ENCODE measurements around the gene CCDC28A. TPM values are rescaled to one million over a fixed set of nuclear protein-coding genes. Genes with fewer than 3 reads are reported as not detected.

CCDC28A gene
- total RNA-seq, 1 donor from 2014 or later = 11.1 TPM

DNA sequence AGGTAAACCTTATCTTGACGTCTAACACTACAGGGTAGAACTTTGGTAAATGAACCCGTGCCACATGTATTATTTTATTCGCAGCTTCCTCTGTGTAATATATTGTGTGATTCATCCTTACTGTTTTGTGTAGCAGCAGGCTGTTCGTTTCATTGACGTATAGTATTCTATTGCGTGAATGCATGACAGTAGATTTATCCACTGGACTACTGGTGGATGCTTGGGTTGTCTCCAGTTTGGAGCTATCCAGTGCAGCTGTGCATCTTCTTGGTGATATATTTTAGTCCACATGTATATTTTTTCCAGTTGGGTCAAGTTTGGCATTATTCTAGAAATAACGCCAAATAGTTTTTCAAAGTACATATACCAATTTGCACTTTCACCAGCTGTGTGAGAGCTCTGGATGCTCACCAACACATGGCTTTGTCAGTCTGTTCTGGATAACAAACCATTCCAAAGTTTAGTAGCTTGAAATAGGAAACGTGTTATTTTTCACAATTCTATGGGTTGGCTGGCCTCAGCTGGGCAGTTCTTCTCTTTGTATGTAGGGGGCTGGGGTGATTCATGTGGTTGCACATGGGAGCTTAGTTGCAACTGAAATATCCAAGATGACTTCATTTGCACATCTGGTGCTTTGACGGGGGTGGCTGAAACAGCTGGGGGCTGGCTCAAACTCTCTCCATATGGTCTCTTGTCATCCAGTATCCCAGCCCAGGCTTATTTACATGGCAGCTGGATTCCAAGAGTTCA lies 31.6 kb downstream of the CCDC28A start:
- H3K27me3 ChIP-seq (ENCODE audit: control insufficient read depth, insufficient read depth, low read length) = no peaks in the 10 kb centered on the region
- H3K36me3 ChIP-seq (ENCODE audit: control insufficient read depth, insufficient read depth, low read length) = no peaks in the 10 kb centered on the region
- TF ChIP-seq, protein P1, sequence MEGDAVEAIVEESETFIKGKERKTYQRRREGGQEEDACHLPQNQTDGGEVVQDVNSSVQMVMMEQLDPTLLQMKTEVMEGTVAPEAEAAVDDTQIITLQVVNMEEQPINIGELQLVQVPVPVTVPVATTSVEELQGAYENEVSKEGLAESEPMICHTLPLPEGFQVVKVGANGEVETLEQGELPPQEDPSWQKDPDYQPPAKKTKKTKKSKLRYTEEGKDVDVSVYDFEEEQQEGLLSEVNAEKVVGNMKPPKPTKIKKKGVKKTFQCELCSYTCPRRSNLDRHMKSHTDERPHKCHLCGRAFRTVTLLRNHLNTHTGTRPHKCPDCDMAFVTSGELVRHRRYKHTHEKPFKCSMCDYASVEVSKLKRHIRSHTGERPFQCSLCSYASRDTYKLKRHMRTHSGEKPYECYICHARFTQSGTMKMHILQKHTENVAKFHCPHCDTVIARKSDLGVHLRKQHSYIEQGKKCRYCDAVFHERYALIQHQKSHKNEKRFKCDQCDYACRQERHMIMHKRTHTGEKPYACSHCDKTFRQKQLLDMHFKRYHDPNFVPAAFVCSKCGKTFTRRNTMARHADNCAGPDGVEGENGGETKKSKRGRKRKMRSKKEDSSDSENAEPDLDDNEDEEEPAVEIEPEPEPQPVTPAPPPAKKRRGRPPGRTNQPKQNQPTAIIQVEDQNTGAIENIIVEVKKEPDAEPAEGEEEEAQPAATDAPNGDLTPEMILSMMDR (IDR thresholded peaks at IDR 0.05; ENCODE audit: insufficient read depth, low read length, severe bottlenecking) = no peak

GRCh38 chr6:138806889-138807288 lies 33.3 kb downstream of the CCDC28A start:
- no peaks in the 10 kb centered on the region for H3K27me3 ChIP-seq (ENCODE audit: control insufficient read depth, insufficient read depth, low read length)
- TF ChIP-seq, protein P1 (IDR thresholded peaks at IDR 0.05; ENCODE audit: insufficient read depth, low read length, severe bottlenecking) = no peak
- no peak for FAIRE-seq
- no peaks in the 10 kb centered on the region for H3K36me3 ChIP-seq (ENCODE audit: control insufficient read depth, insufficient read depth, low read length)
- H3K4me3 ChIP-seq (ENCODE audit: low read depth, low read length) = no peak overlapping the region
- no peak for DNase-seq (ENCODE audit: low read depth)

More for the DNA sequence above, 31.6 kb downstream of the CCDC28A start:
- no peak overlapping the region for H3K4me3 ChIP-seq (ENCODE audit: low read depth, low read length)
- FAIRE-seq = no peak
- DNase-seq (ENCODE audit: low read depth) = no peak

DNA sequence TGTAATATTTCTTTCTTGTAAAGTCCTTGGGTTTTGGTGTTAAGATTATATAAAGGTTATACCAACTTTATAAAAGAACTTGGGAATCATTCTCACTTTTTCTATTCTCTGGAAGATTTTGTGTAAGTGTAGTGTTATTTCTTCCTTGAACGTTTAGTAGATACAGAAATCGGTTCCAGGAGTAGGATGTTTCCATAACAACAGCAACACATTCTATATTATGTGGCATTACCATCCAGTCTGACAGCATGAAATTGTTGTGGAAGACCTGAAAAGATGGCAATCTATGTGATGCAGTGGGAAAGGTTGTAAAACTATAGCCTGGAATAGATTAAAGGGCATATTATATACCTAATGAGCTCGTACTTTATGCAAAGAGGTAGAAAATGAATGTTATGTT lies 36.1 kb downstream of the CCDC28A start:
- Histone ChIP-seq H3K4me3 (ENCODE audit: low read depth, low read length) (no peak overlapping the region), H3K36me3 (ENCODE audit: control insufficient read depth, insufficient read depth, low read length) (no peaks in the 10 kb centered on the region), H3K27me3 (ENCODE audit: control insufficient read depth, insufficient read depth, low read length) (no peaks in the 10 kb centered on the region)
- no peak for FAIRE-seq
- DNase-seq (ENCODE audit: low read depth) = no peak
- TF ChIP-seq, protein P1 (IDR thresholded peaks at IDR 0.05; ENCODE audit: insufficient read depth, low read length, severe bottlenecking) = no peak

DNA sequence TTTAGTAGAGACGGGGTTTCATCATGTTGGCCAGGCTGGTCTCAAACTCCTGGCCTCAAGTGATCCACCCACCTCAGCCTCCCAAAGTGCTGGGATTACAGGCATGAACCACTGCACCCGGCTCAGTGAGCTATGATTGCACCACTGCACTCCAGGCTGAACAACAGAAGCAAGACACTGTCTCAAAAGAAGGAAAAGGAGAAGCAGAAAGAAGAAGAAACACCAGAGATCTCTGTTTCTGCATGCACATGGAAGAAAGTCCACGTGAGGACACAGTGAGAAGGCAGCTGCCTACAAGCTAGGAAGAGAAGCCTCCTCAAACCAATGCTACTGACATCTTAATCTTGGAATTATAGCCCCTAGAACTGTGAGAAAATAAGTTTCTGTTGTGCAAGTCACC lies 38.3 kb downstream of the CCDC28A start:
- DNase-seq (ENCODE audit: low read depth) = no peak
- Histone ChIP-seq H3K27me3 (ENCODE audit: control insufficient read depth, insufficient read depth, low read length) (no peaks in the 10 kb centered on the region), H3K4me3 (ENCODE audit: low read depth, low read length) (no peak overlapping the region), H3K36me3 (ENCODE audit: control insufficient read depth, insufficient read depth, low read length) (no peaks in the 10 kb centered on the region)
- no peak for FAIRE-seq
- TF ChIP-seq, protein P1 (IDR thresholded peaks at IDR 0.05; ENCODE audit: insufficient read depth, low read length, severe bottlenecking) = no peak

DNA sequence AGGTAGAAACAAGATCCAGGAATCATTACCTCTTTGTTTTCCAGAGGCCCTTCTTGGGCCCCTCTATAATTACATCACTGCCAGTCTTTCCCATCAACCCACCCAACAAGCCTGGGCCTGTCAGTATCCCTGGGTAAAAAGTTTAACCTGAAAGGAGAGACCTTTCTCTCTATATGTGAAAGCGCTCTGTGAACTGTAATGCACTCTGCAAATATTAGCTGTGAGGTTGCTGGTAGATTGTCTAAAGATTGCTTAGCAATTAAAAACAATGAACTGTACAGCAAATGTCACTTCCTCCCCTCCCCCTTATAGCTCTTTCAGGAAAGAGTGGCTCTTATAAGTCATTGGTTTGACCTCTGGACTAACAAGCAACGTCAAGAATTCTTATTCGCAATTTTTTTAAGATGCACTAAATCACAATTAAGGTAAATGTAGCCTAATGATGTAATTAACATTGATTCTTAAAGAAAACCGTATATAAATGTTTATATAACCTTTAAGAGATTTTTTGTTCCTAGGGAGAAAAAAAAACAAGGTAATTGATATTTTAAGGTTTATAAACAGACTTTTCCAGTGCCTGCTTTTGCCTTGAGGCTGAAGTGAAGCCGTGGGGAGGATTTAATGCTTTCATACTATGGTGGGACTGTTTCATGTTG lies 40.7 kb downstream of the CCDC28A start:
- FAIRE-seq = no peak
- TF ChIP-seq, protein P1 (IDR thresholded peaks at IDR 0.05; ENCODE audit: insufficient read depth, low read length, severe bottlenecking) = no peak
- DNase-seq (ENCODE audit: low read depth) = peak; percentile 59
- no peak overlapping the region for H3K4me3 ChIP-seq (ENCODE audit: low read depth, low read length)
- no peaks in the 10 kb centered on the region for H3K27me3 ChIP-seq (ENCODE audit: control insufficient read depth, insufficient read depth, low read length)
- no peaks in the 10 kb centered on the region for H3K36me3 ChIP-seq (ENCODE audit: control insufficient read depth, insufficient read depth, low read length)
